Smooth muscle cell (in vitro differentiated cells): ENCODE measurements around the gene OR2M5. TPM values are rescaled to one million over a fixed set of nuclear protein-coding genes. Genes with fewer than 3 reads are reported as not detected.

Source experiments
- DNase-seq: peaks from one replicate; lab custom pipeline; 2025; ENCODE audit not compliant: unreplicated experiment; lab: John Stamatoyannopoulos, UW
- H2AFZ ChIP-seq: fragments of 200-600 bp; sonication (generic); 2 replicates; pipeline ENCODE4 v1.6.0; 2016; ENCODE audit warnings: antibody characterized with exemption, low read depth, mild to moderate bottlenecking
- H3F3A ChIP-seq: fragments of 200-600 bp; sonication (generic); 2 replicates; pipeline ENCODE4 v1.6.0; 2017; ENCODE audit warnings: antibody characterized with exemption, low read depth
- H3K27ac ChIP-seq: fragments of 200-600 bp; sonication (generic); 2 replicates; pipeline ENCODE4 v1.5.1; 2016; ENCODE audit warnings: low read depth, mild to moderate bottlenecking
- H3K27me3 ChIP-seq: fragments of 200-600 bp; sonication (generic); 2 replicates; pipeline ENCODE4 v1.6.1; 2016; ENCODE audit warnings: low read depth, mild to moderate bottlenecking
- H3K36me3 ChIP-seq: fragments of 200-600 bp; sonication (generic); 2 replicates; pipeline ENCODE4 v1.5.1; 2016; ENCODE audit warnings: low read depth
- H3K4me1 ChIP-seq: fragments of 200-600 bp; sonication (generic); 2 replicates; pipeline ENCODE4 v1.5.1; 2016; ENCODE audit warnings: low read depth
- H3K4me2 ChIP-seq: fragments of 200-600 bp; sonication (generic); 2 replicates; pipeline ENCODE4 v1.6.0; 2016; ENCODE audit warnings: mild to moderate bottlenecking
- H3K4me3 ChIP-seq: fragments of 200-600 bp; sonication (generic); 2 replicates; pipeline ENCODE4 v1.5.1; 2016; ENCODE audit warnings: mild to moderate bottlenecking
- H3K79me2 ChIP-seq: fragments of 200-600 bp; sonication (generic); 2 replicates; pipeline ENCODE4 v1.6.0; 2016; ENCODE audit warnings: low read depth, mild to moderate bottlenecking
- H3K9ac ChIP-seq: fragments of 200-600 bp; sonication (generic); 2 replicates; pipeline ENCODE4 v1.6.0; 2016; ENCODE audit warnings: low read depth
- H3K9me3 ChIP-seq: fragments of 200-600 bp; sonication (generic); replicated peaks from 2 replicates; pipeline ENCODE4 v1.5.1; 2016; ENCODE audit warnings: low read depth
- H4K20me1 ChIP-seq: fragments of 200-600 bp; sonication (generic); 2 replicates; pipeline ENCODE4 v1.6.0; 2016; ENCODE audit warnings: low read depth
- WGBS: methylation state at CpG from one replicate; pipeline ENCODE4 v1.1.7; 2016; ENCODE audit warnings: low lambda C conversion rate; 5-methylcytosine and 5-hydroxymethylcytosine counted together
- polyA plus RNA-seq: library from polyadenylated mRNA; unstranded; fragments of >200 nt; fragmentation: Nextera tagmentation; extraction: Ambion mirVana; gene quantifications from 2 replicates; pipeline ENCODE4 v1.2.1, GENCODE V29; 2016
- total RNA-seq: library from RNA; depleted of rRNA; stranded (reverse); fragments of >200 nt; gene quantifications from 2 replicates; pipeline ENCODE4 v1.2.3, GENCODE V29; 2014
- TF ChIP-seq, protein P1 (sequence below): fragments of 200-600 bp; sonication (generic); IDR thresholded peaks from 2 replicates; pipeline ENCODE4 v1.5.1; 2017; ENCODE audit warnings: borderline replicate concordance, mild to moderate bottlenecking, antibody characterized with exemption; ENCODE audit not compliant: insufficient read depth, poor library complexity, severe bottlenecking

Gene OR2M5
- total and polyA plus RNA-seq, 2 experiments from 2014 or later, result not detected

DNA sequence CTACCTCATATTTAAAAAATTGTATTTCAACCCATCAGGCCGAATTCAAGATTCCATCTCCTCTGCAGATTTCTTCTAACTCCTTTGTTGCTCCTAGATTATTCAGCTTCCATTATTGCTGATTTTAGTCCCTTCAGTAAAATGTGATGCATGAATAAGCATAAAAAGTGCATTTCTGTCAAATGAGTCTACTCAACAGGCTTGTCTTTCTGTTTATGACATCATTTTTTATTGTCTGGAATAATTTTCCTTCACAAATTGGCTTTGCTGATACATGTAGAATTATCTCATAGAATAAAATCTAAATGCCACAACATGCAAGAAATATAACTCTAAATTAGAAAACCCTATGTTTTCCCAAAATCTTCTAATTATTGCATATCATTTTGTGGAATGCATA is 1.6 kb upstream of the OR2M5 start:
- H4K20me1 ChIP-seq, result no peaks in the 10 kb centered on the region
- WGBS, result 32% methylated on average over 1 of the region's 1 CpG
- H2AFZ ChIP-seq, result no peak overlapping the region
- no peaks in the 10 kb centered on the region for H3F3A ChIP-seq
- TF ChIP-seq, protein P1, sequence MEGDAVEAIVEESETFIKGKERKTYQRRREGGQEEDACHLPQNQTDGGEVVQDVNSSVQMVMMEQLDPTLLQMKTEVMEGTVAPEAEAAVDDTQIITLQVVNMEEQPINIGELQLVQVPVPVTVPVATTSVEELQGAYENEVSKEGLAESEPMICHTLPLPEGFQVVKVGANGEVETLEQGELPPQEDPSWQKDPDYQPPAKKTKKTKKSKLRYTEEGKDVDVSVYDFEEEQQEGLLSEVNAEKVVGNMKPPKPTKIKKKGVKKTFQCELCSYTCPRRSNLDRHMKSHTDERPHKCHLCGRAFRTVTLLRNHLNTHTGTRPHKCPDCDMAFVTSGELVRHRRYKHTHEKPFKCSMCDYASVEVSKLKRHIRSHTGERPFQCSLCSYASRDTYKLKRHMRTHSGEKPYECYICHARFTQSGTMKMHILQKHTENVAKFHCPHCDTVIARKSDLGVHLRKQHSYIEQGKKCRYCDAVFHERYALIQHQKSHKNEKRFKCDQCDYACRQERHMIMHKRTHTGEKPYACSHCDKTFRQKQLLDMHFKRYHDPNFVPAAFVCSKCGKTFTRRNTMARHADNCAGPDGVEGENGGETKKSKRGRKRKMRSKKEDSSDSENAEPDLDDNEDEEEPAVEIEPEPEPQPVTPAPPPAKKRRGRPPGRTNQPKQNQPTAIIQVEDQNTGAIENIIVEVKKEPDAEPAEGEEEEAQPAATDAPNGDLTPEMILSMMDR, result no peak
- no peaks in the 10 kb centered on the region for H3K4me1 ChIP-seq
- no peaks in the 10 kb centered on the region for H3K36me3 ChIP-seq
- H3K79me2 ChIP-seq, result no peaks in the 10 kb centered on the region
- H3K27ac ChIP-seq, result no peak overlapping the region
- no peak overlapping the region for H3K9ac ChIP-seq
- peaks cover 7% of the 10 kb centered on the region for H3K9me3 ChIP-seq
- no peak overlapping the region for H3K4me2 ChIP-seq
- H3K27me3 ChIP-seq, result no peaks in the 10 kb centered on the region
- no peak for DNase-seq
- no peak overlapping the region for H3K4me3 ChIP-seq

DNA sequence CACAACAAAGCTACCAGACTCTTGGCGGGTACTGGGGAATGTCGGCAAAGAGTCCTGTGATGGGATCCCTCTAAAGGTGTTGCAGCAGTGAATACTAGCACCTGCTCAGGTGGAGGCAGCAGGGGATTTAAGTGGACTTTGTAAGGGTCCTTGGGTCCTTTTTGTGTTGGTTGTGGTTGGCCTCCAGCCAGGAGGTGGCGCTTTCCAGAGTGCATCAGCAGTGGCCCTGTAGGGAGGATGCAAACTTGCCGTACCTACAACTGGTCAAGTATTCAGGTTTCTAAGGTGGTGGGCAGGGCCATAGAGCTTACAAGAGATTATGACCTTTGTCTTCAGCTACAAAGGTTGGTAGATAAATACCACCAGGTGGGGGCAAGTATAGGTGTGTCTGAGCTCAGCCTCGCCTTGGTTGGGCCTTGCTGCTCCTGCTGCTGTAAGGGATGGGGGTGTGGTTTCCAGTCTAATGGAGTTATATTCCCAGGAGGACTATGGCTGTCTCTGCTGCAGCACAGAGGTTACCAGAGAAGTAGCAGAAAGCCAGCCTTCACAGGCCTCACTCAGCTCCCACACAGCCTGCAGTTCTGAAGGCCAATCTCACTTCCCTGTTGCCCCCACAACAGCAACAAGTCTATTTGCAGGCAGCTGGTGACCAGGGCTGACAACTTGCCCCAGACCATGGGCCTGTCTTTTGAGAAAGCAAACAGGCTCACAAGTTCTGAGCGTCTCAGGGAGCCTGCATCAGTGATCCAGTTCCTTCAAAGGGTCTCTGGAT is 7.3 kb downstream of the OR2M5 start:
- H3F3A ChIP-seq, result no peaks in the 10 kb centered on the region
- H3K36me3 ChIP-seq, result no peaks in the 10 kb centered on the region
- H3K9me3 ChIP-seq, result peaks cover 5% of the 10 kb centered on the region
- no peak overlapping the region for H3K4me2 ChIP-seq
- DNase-seq, result no peak
- WGBS, result 78% methylated on average over 6 of the region's 6 CpGs
- H4K20me1 ChIP-seq, result no peaks in the 10 kb centered on the region
- H2AFZ ChIP-seq, result no peak overlapping the region
- H3K79me2 ChIP-seq, result no peaks in the 10 kb centered on the region
- H3K4me1 ChIP-seq, result no peaks in the 10 kb centered on the region
- H3K27me3 ChIP-seq, result no peaks in the 10 kb centered on the region
- no peak overlapping the region for H3K27ac ChIP-seq
- no peak overlapping the region for H3K9ac ChIP-seq
- H3K4me3 ChIP-seq, result no peak overlapping the region
- TF ChIP-seq, protein P1, result no peak

DNA sequence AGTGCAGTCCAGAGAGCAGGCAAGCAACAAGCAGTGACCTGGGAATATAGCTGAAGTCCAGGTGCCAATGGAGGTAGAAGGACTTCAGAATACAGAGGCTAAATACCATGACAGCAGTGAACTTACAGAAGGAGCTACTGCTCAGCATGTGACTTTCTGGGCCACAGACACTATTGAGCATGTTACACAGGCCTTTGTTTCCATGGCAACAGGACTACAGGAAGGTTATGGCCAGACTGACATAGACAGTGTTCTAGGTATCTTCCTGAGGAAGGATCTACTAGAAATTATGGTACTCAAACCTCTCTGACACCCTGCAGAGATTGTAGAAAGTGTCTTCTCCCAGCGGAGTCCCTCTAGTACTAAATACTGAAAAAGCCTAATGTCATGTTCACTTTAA is 11.0 kb downstream of the OR2M5 start:
- no peak overlapping the region for H2AFZ ChIP-seq
- no peak overlapping the region for H3K27ac ChIP-seq
- no peaks in the 10 kb centered on the region for H3K79me2 ChIP-seq
- H3K9ac ChIP-seq, result no peak overlapping the region
- TF ChIP-seq, protein P1, result no peak
- WGBS, result 79% methylated on average over 1 of the region's 1 CpG
- no peak for DNase-seq
- no peaks in the 10 kb centered on the region for H3K4me1 ChIP-seq
- H3F3A ChIP-seq, result no peaks in the 10 kb centered on the region
- peaks cover 12% of the 10 kb centered on the region for H3K9me3 ChIP-seq
- H3K27me3 ChIP-seq, result no peaks in the 10 kb centered on the region
- H3K4me3 ChIP-seq, result no peak overlapping the region
- H3K4me2 ChIP-seq, result no peak overlapping the region
- no peaks in the 10 kb centered on the region for H4K20me1 ChIP-seq
- no peaks in the 10 kb centered on the region for H3K36me3 ChIP-seq

DNA sequence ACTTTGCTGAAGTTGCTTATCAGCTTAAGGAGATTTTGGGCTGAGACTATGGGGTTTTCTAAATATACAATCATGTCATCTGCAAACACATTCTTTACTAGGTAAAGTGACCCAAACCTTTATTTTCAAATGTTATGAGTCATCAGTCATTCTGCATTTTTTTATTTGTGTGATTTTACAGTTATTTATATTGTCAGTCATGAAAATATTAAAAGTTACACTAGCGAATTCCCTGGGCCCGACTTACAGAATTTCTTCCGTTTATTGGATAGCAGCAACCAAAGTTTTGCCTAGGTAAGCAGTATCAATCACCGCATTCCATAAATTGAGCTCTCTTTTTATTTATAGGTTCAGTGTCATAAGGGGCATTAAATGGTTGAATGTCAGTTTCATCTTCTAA is 13.8 kb downstream of the OR2M5 start:
- TF ChIP-seq, protein P1, result no peak
- DNase-seq, result no peak
- WGBS, result 67% methylated on average over 4 of the region's 4 CpGs

More for the DNA sequence above, 13.8 kb downstream of the OR2M5 start:
- H3K4me3 ChIP-seq, result no peak overlapping the region
- H4K20me1 ChIP-seq, result no peaks in the 10 kb centered on the region
- H3F3A ChIP-seq, result no peaks in the 10 kb centered on the region
- no peak overlapping the region for H3K4me2 ChIP-seq
- H3K36me3 ChIP-seq, result no peaks in the 10 kb centered on the region
- H3K27ac ChIP-seq, result no peak overlapping the region
- no peaks in the 10 kb centered on the region for H3K79me2 ChIP-seq
- H3K4me1 ChIP-seq, result no peaks in the 10 kb centered on the region
- H2AFZ ChIP-seq, result no peak overlapping the region
- no peak overlapping the region for H3K9ac ChIP-seq
- H3K9me3 ChIP-seq, result peaks cover 12% of the 10 kb centered on the region
- H3K27me3 ChIP-seq, result no peaks in the 10 kb centered on the region
